GM13976 (cell line): ENCODE data around the gene MS4A12.
"Not testable (repeated sequence)": the region's sequence is repeated elsewhere in the genome, so short reads cannot be mapped to it uniquely, and the experiment has no call there.

Experiments used
- DNase-seq: peaks from one replicate; pipeline ENCODE4 v3.0.0; 2012; ENCODE audit warnings: low spot score
- CTCF ChIP-seq: IDR thresholded peaks from 2 replicates; pipeline ENCODE4 v1.5.1; 2012; ENCODE audit warnings: borderline replicate concordance, mild to moderate bottlenecking; ENCODE audit not compliant: insufficient read depth; ENCODE audit errors: extremely low read depth, missing control alignments, control extremely low read depth
- in situ Hi-C: fragments of 300-500 bp; cut with MboI; formaldehyde crosslinking; loops from one replicate; pipeline ENCODE4 v1.12.0; 2022; ENCODE audit warnings: low sequenced_read_pairs, mixed read lengths, inconsistent platforms; ENCODE audit not compliant: unreplicated experiment

Gene MS4A12

GRCh38 chr11:60493454-60493853 is 876 bp downstream of the MS4A12 start:
- TF ChIP-seq CTCF, result no peak
- no peak for DNase-seq
- in situ Hi-C loops, result loop anchor here (10.0 to 25.0 kb wide), 2 partner anchors 141 to 231 kb away; no protein-coding TSS in a partner anchor

GRCh38 chr11:60498399-60498798 is 5.8 kb downstream of the MS4A12 start:
- no peak for DNase-seq
- in situ Hi-C loops, result loop anchor here (10.0 to 25.0 kb wide), 2 partner anchors 136 to 236 kb away; no protein-coding TSS in a partner anchor

GRCh38 chr11:60498853-60499252 is 6.3 kb downstream of the MS4A12 start:
- TF ChIP-seq CTCF, result no peak
- in situ Hi-C loops, result loop anchor here (10.0 to 25.0 kb wide), 2 partner anchors 136 to 237 kb away; no protein-coding TSS in a partner anchor
- no peak for DNase-seq

More at GRCh38 chr11:60498399-60498798, 5.8 kb downstream of the MS4A12 start:
- no peak for TF ChIP-seq CTCF

- in situ Hi-C loops, result no loop called here
- TF ChIP-seq CTCF, result no peak
- no peak for DNase-seq
These were observed 7.8 kb downstream of the MS4A12 start for GRCh38 chr11:60500276-60500910.

- TF ChIP-seq CTCF, result no peak
- in situ Hi-C loops, result no loop called here
- no peak for DNase-seq
These were observed 9.7 kb downstream of the MS4A12 start for GRCh38 chr11:60502221-60502775.

- DNase-seq, result peak; percentile 33
- no peak for TF ChIP-seq CTCF
- in situ Hi-C loops, result no loop called here
These were observed 11.8 kb downstream of the MS4A12 start for GRCh38 chr11:60504219-60504905.

GRCh38 chr11:60509609-60510008 is 17.0 kb downstream of the MS4A12 start:
- in situ Hi-C loops, DNase-seq: not testable (repeated sequence)

GRCh38 chr11:60510209-60510608 is 17.6 kb downstream of the MS4A12 start:
- DNase-seq, in situ Hi-C loops: not testable (repeated sequence)
